RWPE2 (cell line): ENCODE data around the gene CFAP65.

ENCODE experiments used
- ATAC-seq: fragments of 200-7000 bp; cut with Tn5 transposase; 3 replicates; pipeline ENCODE4 v1.9.1; 2021; ENCODE audit warnings: low read depth
- DNase-seq: peaks from one replicate; pipeline ENCODE4 v3.0.0-alpha.2; 2020; ENCODE audit warnings: low spot score
- H3K27ac ChIP-seq: fragments of 450-650 bp; 2 replicates; pipeline ENCODE4 v1.5.1; 2017; ENCODE audit warnings: mild to moderate bottlenecking; ENCODE audit not compliant: poor library complexity, severe bottlenecking
- H3K27me3 ChIP-seq: fragments of 250-450 bp; sonication (Bioruptor Pico); 2 replicates; pipeline ENCODE4 v1.5.1; 2021; ENCODE audit warnings: mild to moderate bottlenecking, moderate library complexity; ENCODE audit not compliant: insufficient read depth, poor library complexity, severe bottlenecking
- H3K36me3 ChIP-seq: fragments of 250-450 bp; sonication (Bioruptor Pico); 2 replicates; pipeline ENCODE4 v1.5.1; 2020; ENCODE audit warnings: low read depth, mild to moderate bottlenecking, moderate library complexity
- H3K4me1 ChIP-seq: fragments of 250-450 bp; sonication (Bioruptor Pico); 2 replicates; pipeline ENCODE4 v1.5.1; 2021; ENCODE audit warnings: mild to moderate bottlenecking, moderate library complexity; ENCODE audit not compliant: insufficient read depth, poor library complexity, severe bottlenecking
- H3K4me3 ChIP-seq: fragments of 250-450 bp; sonication (Bioruptor Pico); 2 replicates; pipeline ENCODE4 v1.5.1; 2021; ENCODE audit warnings: mild to moderate bottlenecking, moderate library complexity; ENCODE audit not compliant: severe bottlenecking
- H3K9me3 ChIP-seq: fragments of 250-450 bp; sonication (Bioruptor Pico); 2 replicates; pipeline ENCODE4 v1.5.1; 2021; ENCODE audit warnings: mild to moderate bottlenecking, moderate library complexity; ENCODE audit not compliant: severe bottlenecking
- CTCF ChIP-seq: fragments of 450-650 bp; IDR thresholded peaks from one replicate; pipeline ENCODE4 v1.5.1; 2017; ENCODE audit warnings: mild to moderate bottlenecking, moderate library complexity; ENCODE audit not compliant: poor library complexity, severe bottlenecking

The CFAP65 gene

GRCh38 chr2:218999881-219000568 lies 41.3 kb downstream of the CFAP65 start:
- no peak overlapping the region for H3K4me3 ChIP-seq
- H3K9me3 ChIP-seq: no peaks in the 10 kb centered on the region
- no peak for DNase-seq
- H3K4me1 ChIP-seq: no peaks in the 10 kb centered on the region
- ATAC-seq: no peak
- H3K36me3 ChIP-seq: no peaks in the 10 kb centered on the region
- TF ChIP-seq CTCF: no peak
- H3K27ac ChIP-seq: no peak overlapping the region
- peaks cover 49% of the 10 kb centered on the region for H3K27me3 ChIP-seq

GRCh38 chr2:218999021-218999880 lies 42.1 kb downstream of the CFAP65 start:
- TF ChIP-seq CTCF: no peak
- peaks cover 51% of the 10 kb centered on the region for H3K27me3 ChIP-seq
- DNase-seq: no peak

GRCh38 chr2:218998414-218999002 lies 42.8 kb downstream of the CFAP65 start:
- Histone ChIP-seq H3K27ac (no peak overlapping the region), H3K9me3 (no peaks in the 10 kb centered on the region), H3K36me3 (no peaks in the 10 kb centered on the region), H3K27me3 (peaks cover 51% of the 10 kb centered on the region), H3K4me1 (no peaks in the 10 kb centered on the region), H3K4me3 (no peak overlapping the region)
- TF ChIP-seq CTCF: no peak
- ATAC-seq (no peak), DNase-seq (no peak)

More at GRCh38 chr2:218999021-218999880, 42.1 kb downstream of the CFAP65 start:
- H3K27ac ChIP-seq: no peak overlapping the region
- H3K36me3 ChIP-seq: no peaks in the 10 kb centered on the region
- H3K4me3 ChIP-seq: no peak overlapping the region
- no peak for ATAC-seq
- H3K9me3 ChIP-seq: no peaks in the 10 kb centered on the region
- H3K4me1 ChIP-seq: no peaks in the 10 kb centered on the region

- TF ChIP-seq CTCF: no peak
- no peak for ATAC-seq
- H3K27me3 ChIP-seq: peaks cover 51% of the 10 kb centered on the region
These were observed 43.6 kb downstream of the CFAP65 start for GRCh38 chr2:218997731-218998130.

More at GRCh38 chr2:218997731-218998130, 43.6 kb downstream of the CFAP65 start:
- H3K4me3 ChIP-seq: no peak overlapping the region
- H3K27ac ChIP-seq: no peak overlapping the region
- no peak for DNase-seq
- H3K9me3 ChIP-seq: no peaks in the 10 kb centered on the region
- H3K4me1 ChIP-seq: no peaks in the 10 kb centered on the region
- no peaks in the 10 kb centered on the region for H3K36me3 ChIP-seq
